Endothelial cell of umbilical vein (primary cell): ENCODE results near the gene KNTC1.
"Not testable (repeated sequence)": the region's sequence is repeated elsewhere in the genome, so short reads cannot be mapped to it uniquely, and the experiment has no call there.

Source experiments
- CTCF ChIP-seq, 2 donors: IDR thresholded peaks; 1 replicate in 1 of 2; 2 replicates in 1 of 2; pipeline ENCODE4 v1.5.1; 2011; ENCODE audit warnings: low read length in 2 of 2, mild to moderate bottlenecking in 2 of 2, moderate library complexity in 2 of 2, control low read depth in 1 of 2, inconsistent platforms in 1 of 2, low read depth in 1 of 2; ENCODE audit not compliant: insufficient read depth in 1 of 2; ENCODE audit errors: extremely low read depth in 1 of 2
- POLR2AphosphoS5 ChIP-seq: IDR thresholded peaks from 2 replicates; pipeline ENCODE4 v1.6.1; 2012; ENCODE audit warnings: low read depth, mild to moderate bottlenecking, control low read depth, low read length, moderate library complexity; ENCODE audit not compliant: insufficient read depth

DNA sequence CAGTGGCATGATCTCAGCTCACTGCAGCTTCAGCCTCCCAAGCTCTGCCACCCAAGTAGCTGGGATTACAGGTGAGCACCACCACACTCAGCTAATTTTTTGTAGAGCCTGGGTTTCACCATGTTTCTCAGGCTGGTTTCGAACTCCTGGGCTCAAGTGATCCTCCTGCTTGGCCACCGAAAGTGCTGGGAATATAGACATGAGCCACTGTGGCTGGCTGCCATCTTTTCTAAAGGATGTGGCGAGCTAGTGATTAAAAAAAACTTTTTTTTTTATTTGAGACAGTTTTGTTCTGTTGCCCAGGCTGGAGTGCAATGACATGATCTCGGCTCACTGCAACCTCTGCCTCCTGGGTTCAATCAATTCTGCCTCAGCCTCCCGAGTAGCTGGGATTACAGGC, 39.8 kb downstream of the KNTC1 start:
- not testable (repeated sequence) for TF ChIP-seq CTCF (IDR thresholded peaks at IDR 0.05; ENCODE audit: extremely low read depth in 1 of 2, insufficient read depth in 1 of 2, low read depth in 1 of 2, low read length in 2 of 2); POLR2AphosphoS5
